Stimulated activated CD8-positive, alpha-beta memory T cell treated with anti-CD3 and anti-CD28 coated beads, Interleukin-4, amount 100 ng/mL, for 48 hours (primary cell): ENCODE results near the gene PREX1.
"Not testable (repeated sequence)": the region's sequence is repeated elsewhere in the genome, so short reads cannot be mapped to it uniquely, and the experiment has no call there.

Experiments
- DNase-seq: peaks from one replicate; pipeline ENCODE4 v3.0.0-alpha.2; 2020

PREX1 gene

GRCh38 chr20:48827855-48828733 lies at the start of gene PREX1:
Gene PREX1, minus strand, starts transcription at chr20:48827999. Its CDS starts 139 bp downstream, at chr20:48827860.
- peak; percentile 85 for DNase-seq

DNA sequence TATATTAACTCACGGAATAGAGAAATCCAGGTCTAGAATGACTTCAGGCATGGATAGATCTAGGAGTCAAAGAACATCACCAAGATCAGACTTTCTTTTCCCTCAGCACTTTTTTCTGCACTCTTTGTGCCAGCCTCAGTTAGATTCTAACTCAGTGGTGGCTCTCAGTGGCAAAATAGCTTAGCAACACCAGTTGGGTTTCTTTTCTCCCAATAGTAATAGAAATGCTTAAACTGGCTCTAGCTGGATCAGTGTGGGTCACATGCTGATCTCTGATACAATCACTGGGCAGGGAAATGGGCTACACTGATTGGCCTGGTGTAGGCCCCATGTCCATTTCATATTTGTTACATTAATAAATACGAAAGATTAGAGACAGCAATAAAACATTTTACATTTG lies 49.5 kb upstream of the PREX1 start:
- DNase-seq = no peak

DNA sequence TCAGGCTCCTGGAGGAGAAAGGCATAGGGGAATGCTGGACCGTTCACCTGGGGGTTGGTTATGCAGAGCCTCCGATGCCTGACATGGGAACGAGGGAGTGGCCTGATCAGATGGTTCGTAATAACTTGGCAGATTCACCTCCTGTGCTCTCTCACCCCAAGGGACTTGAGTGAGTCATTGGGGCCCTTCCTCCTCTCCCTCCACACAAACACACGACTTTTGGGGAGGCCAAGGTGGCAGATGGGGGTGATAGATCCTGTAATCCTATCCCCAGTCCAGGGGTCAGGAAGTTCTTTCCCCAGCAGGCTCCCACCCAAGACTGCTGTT lies 48.1 kb upstream of the PREX1 start:
- DNase-seq = no peak

- no peak for DNase-seq
Measured at GRCh38 chr20:48875233-48875913, 47.6 kb upstream of the PREX1 start.

DNA sequence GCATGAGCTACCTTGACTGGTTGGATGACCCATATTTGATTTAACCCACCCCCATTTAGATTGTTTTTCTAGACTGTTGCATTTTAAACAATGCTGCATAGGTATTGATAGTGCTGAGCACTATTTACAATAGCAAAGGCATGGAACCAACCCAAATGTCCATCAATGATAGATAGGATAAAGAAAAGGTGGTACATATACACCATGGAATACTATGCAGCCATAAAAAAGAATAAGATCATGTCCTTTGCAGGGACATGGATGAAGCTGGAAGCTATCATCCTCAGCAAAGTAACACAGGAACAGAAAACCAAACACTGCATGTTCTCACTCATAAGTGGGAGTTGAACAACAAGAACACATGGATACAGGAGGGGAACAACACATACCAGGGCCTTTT lies 41.6 kb upstream of the PREX1 start:
- not testable (repeated sequence) for DNase-seq

DNA sequence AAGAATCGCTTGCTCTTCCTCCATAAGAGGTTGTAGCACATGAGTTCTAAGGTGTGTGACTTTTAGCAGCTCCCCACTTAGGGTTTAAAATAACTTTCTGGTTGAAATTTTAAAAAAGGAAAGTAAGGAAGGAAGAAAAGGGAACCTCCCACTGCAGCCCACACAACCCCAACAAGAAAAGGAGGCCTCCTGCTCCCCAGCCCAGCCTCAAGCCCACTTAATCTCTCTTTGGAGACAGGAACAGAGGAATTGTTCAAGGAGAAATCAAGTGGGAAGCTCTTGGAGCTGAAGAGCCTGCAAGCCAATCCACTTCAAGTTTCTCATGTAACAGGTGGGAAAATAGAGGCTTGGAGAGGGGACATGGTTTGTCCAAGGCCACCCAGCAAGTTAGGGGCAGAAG lies 39.1 kb upstream of the PREX1 start:
- no peak for DNase-seq

- no peak for DNase-seq
Measured at GRCh38 chr20:48864738-48865318, 37.0 kb upstream of the PREX1 start.

DNA sequence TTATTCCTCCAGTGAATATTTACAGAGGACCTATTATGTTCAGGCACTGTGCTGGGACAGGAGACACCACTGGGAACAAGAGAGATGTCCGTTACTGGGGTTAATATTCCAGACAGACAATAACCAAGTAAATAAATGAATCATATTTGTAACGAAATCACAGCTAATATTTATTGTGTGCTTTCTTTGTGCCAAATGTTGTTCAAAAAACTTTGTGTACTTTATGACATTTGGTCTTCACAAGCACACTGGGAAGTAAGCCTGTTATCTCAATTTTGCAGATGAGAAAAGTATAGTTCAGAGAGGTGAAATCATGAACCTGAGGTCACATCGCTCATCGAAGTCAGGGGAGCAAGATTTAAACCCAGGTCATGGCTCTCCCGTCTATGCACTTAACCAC lies 36.5 kb upstream of the PREX1 start:
- no peak for DNase-seq

DNA sequence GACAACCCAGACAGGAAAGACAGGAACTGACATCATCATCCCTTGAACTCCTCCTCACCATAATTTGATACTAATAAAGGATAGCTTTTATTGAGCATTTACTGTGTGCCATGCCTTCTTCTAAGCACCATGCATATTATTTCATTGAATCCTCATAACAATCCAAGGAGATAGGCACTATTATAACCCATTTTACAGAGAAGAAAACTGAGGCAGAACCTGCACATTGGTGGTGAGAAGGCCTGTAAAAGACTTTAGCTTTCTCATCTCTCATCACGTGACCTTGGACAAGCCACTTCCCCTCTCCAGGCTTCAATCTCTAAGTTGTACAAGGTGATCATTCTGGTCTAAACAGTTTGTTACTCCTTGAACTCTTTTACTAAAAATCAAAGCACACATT lies 34.5 kb upstream of the PREX1 start:
- DNase-seq = no peak

- DNase-seq = no peak
Measured at GRCh38 chr20:48861444-48861843, 33.6 kb upstream of the PREX1 start.

- DNase-seq = no peak
Measured at GRCh38 chr20:48858075-48858790, 30.4 kb upstream of the PREX1 start.

DNA sequence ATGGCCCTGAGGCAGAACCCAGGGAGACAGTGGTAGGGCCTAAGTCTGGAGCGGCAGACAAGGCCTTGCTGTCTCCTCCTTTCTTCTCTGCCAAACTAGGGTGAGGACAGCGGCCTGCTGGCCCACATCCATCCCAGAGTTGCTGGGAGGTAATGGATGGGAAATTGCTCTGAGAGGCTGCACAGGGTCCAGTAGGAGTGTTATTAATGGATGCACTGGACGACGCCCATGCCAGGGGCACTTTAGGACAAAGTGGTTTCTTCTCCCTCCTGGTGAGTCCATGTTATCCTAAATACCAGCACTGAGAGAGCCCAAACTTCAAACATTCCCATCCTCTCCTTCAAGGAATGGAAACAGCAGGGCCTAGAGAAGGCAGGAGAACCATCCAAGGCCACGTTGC lies 28.3 kb upstream of the PREX1 start:
- no peak for DNase-seq

GRCh38 chr20:48855046-48855445 lies 27.2 kb upstream of the PREX1 start:
- DNase-seq = no peak

DNA sequence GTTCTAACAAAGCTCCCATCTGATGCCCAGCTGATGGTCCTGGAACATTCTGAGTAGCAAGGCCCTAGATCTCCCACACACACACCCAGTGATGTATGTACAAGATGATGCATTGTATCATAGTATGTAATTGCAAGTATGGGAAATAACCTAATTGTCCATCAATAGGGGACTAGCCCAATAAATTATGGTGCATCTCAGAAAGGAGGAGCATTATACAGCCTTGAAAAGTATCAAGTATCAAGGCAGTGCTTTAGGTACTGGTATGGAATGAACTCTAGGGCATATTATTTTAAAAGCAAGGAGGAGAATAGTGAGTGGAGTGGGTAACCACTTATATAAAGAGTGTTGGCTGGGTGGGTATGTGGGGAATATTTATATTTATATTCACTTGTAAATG lies 24.8 kb upstream of the PREX1 start:
- no peak for DNase-seq

GRCh38 chr20:48851579-48851978 lies 23.8 kb upstream of the PREX1 start:
- no peak for DNase-seq

DNA sequence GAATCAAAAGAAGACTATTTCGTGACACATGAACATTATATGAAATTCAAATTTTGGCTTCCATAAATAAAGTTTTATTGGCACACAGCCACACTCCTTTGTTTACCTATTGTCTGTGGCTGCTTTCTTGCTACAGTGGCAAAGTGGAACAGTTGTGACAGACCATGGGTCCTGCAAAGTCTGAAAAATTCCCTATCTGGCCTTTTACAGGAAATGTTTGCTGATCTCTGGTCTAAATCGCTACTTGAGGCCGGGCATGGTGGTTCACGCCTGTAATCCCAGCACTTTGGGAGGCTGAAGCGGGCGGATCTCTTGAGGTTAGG lies 23.1 kb upstream of the PREX1 start:
- no peak for DNase-seq

DNA sequence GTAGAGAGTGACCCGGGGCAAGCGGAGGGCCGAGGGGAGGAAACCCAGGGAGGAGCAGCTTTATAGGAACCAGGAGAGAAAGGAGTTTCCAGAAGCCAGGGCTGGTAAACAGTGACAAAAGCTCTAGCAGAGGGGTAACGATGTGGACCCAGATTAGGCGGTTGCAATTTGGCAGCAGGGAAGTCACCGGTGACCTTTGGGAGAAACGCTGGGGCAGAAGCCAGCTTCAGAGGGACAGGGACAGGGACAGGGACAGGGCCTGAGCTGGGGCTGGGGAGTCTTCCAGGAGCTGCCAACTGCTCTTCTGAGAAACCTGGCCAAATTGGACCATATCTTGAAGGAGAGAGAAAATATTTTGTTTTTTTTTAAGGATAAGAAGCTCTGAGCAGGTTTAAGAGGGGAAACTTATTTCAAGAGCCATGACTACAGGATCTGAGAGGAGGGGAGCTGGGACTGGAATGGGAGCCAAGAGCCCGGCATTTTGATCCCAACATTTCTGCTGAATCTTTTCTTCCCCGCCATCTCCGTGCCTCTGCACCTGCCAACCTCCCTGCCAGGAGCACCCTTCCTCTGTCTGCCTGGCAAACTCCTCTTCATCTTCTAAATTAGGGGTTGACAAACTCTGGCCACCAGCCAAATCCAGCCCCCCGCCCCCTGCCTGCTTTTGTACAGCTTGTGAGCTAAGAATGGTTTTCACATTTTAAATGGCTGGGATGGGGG lies 22.6 kb upstream of the PREX1 start:
- no peak for DNase-seq

- DNase-seq = no peak
Measured at GRCh38 chr20:48849779-48850178, 22.0 kb upstream of the PREX1 start.

DNA sequence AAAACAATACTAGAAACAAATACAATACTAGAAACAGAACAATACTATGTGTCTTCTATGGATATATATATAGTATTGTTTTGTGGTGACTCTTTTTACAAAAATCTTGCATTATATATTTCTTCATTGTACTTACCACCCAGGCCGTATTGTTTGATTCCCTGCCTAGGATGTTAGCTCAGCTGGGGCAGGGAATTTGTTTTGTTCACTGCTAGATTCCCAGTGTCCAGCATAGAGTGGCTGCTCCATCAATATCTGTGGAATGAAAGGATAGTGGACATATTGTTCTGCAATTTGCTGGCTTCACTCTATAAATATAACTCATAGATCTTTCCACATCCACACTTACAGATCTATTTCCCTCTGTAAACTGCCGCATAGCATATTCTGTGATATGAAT lies 21.5 kb upstream of the PREX1 start:
- DNase-seq = no peak

DNA sequence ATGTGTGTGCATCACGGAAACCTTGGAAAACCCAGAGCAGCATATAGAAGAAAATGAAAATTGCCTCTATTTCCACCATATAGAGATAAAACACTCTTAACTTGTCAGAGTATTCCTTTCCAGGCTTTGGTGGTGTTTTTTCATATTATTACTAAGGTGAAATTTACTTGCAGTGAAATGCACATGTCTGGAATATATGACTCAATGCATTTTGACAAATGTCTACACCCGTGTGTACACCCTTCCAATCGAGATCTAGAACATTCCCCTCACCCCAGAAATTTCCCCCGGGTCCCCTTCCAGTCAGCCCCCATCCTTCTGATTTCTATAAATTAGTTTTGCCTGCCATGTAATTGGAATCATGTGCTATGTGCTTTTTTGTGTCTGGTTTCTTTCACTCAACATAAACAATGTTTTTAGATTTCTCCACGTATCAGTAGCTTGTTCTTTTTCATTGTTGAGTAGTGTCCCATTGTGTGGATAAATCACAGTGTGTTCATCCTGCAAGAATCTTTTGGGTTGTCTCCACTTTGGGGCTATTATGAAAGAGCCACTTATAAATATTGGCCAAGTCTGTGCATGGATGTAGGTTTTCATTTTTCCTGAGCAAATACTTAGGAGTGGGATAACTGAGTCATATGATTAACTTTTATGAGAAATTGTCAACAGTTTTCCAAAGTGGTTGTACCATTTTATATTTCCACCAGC lies 19.9 kb upstream of the PREX1 start:
- DNase-seq = no peak

DNA sequence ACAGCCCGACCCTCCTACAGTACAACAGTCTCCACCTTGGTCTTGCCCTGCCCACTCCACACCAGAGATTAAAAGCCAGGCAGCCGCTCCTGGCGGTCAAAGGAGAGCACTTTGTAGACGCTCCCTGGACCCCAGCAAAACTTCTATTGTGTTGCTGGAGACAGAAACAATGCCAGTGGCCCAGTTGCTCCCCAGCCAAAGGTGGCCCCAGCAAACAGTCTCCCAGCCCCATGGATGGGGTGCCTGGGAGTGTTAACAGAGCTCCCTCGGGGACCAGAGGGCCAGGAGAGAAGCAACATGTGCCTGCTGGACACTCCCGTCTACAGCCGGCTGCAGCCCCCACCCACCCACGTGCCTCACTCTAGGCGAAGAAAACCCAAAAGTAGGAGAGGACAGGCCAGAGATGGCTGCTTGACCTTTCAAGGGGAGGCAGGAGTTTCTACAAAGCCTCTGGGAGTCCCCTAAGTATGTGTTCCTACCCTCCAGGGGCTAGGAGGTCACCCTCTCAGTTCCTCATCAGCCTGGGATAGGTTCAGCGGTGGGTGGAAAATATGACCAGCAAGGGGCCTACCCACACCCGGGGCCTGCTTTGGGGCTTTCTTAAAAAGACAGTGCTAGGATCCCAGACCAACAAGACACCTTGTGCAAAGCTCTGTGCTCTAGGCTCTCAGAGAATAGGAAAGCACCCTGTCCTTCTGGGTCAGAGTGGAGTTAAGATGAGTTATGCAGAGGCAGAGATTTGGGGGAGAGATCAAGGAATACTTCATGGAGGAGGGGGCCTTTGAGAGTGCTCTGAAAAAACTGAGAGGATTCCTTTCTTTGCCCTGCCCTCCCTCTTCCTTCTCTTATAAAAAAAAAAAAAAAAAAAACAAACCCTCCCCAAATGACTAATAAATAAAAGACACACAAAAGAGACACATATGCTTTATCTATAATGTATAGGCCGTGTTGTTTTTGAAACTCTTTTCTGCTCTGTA lies 19.0 kb upstream of the PREX1 start:
- DNase-seq = peak; percentile 81
